BJ (cell line): Measurements from ENCODE around the gene BSND. TPM values are rescaled to one million over a fixed set of nuclear protein-coding genes. Genes with fewer than 3 reads are reported as not detected.

ENCODE experiments used
- CTCF ChIA-PET: fragments of 350-600 bp; formaldehyde crosslinking; extraction: SDS; loops from one replicate; lab custom pipeline; 2021; ENCODE audit warnings: antibody characterized with exemption, inconsistent platforms; lab: Yijun Ruan, JAX
- POLR2A ChIA-PET: fragments of 300-600 bp; sonication (Branson Sonifier 250); formaldehyde crosslinking; extraction: SDS; loops from one replicate; lab custom pipeline; 2021; ENCODE audit warnings: antibody characterized with exemption; lab: Charles Lee
- DNase-seq: peaks from one replicate; pipeline ENCODE4 v3.0.0-alpha.2; 2011; ENCODE audit warnings: low read depth
- H3K27me3 ChIP-seq: 2 replicates; pipeline ENCODE4 v1.6.0; 2011; ENCODE audit warnings: low read length; ENCODE audit not compliant: control insufficient read depth, insufficient read depth
- H3K36me3 ChIP-seq: 2 replicates; pipeline ENCODE4 v1.5.1; 2011; ENCODE audit warnings: low read length; ENCODE audit not compliant: control insufficient read depth, insufficient read depth
- H3K4me3 ChIP-seq: 2 replicates; pipeline ENCODE4 v1.5.1; 2011; ENCODE audit warnings: low read depth, mild to moderate bottlenecking, control low read depth, low read length
- CTCF ChIP-seq: IDR thresholded peaks from 2 replicates; pipeline ENCODE4 v1.5.1; 2011; ENCODE audit warnings: low read depth, mild to moderate bottlenecking, control low read depth, inconsistent platforms, low read length, moderate library complexity; ENCODE audit not compliant: insufficient read depth
- polyA plus RNA-seq: library from polyadenylated mRNA; depleted of rRNA; stranded (reverse); fragments of >200 nt; gene quantifications from 2 replicates; pipeline ENCODE4 v1.2.3, GENCODE V29; 2011

Gene BSND
- polyA plus RNA-seq, 1 experiment, result not detected

DNA sequence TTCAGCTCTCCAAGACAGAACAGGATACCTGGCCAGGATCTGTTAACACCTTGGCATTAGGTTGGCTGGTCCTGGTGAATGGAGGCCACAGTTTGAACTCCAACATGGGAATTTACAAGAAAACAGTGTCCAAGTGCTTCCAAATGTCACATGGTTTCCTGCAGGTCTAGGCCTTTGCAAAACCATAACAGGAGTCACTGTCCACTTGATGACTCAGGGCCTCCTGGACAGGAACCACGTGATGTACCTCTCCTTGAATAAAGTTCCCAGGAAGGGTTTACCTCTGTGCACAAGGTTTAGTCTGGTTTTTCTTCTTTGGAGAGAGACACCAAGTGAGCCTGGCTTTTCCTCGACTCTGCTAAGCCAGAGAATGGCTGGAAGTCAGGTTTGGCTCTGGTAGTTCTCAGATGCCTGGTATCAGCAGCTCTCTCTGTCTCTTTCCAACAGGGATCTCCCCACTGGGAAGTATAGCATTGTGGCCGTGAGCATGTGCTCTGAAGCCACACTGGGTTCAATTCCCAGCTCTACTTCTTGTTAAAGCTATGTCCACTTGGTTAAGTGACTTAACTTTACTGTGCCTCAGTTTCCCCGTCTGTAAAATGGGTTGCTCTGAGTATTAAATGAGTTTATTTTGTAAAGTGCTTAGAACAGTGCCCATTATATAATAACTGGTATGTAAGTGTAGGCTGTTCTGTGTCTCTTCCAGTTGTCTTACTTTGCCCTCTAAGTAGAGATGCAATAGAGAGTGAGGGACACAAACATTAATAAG, 45.6 kb upstream of the BSND start:
- Histone ChIP-seq H3K27me3 (no peaks in the 10 kb centered on the region), H3K4me3 (no peak overlapping the region), H3K36me3 (no peaks in the 10 kb centered on the region)
- POLR2A ChIA-PET, result no interaction called here
- CTCF ChIA-PET, result interaction anchor here (1.2 to 11.1 kb wide), 4 partner anchors 13 to 64 kb away, joined by 3 to 228 read pairs (median 6); no protein-coding TSS in a partner anchor
- no peak for TF ChIP-seq CTCF
- no peak for DNase-seq

GRCh38 chr1:54953846-54954245, 44.9 kb upstream of the BSND start:
- ChIA-PET POLR2A (no interaction called here), CTCF (interaction anchor here (1.2 to 11.1 kb wide), 4 partner anchors 12 to 64 kb away, joined by 3 to 228 read pairs (median 6); no protein-coding TSS in a partner anchor)
- H3K4me3 ChIP-seq, result no peak overlapping the region
- no peaks in the 10 kb centered on the region for H3K36me3 ChIP-seq
- H3K27me3 ChIP-seq, result no peaks in the 10 kb centered on the region
- no peak for DNase-seq
- TF ChIP-seq CTCF, result no peak

- ChIA-PET POLR2A (no interaction called here), CTCF (interaction anchor here (1.0 kb wide), 1 partner anchor 9 kb away, joined by 3 read pairs; no protein-coding TSS in a partner anchor)
- Histone ChIP-seq H3K27me3 (no peaks in the 10 kb centered on the region), H3K36me3 (no peaks in the 10 kb centered on the region), H3K4me3 (no peak overlapping the region)
- no peak for DNase-seq
- TF ChIP-seq CTCF, result no peak
Measured at GRCh38 chr1:54955359-54955758, 43.4 kb upstream of the BSND start.

- Histone ChIP-seq H3K36me3 (no peaks in the 10 kb centered on the region), H3K4me3 (no peak overlapping the region), H3K27me3 (no peaks in the 10 kb centered on the region)
- no peak for DNase-seq
- ChIA-PET CTCF (interaction anchor here (0.6 to 1.9 kb wide), 4 partner anchors 9 to 40 kb away, joined by 3 to 13 read pairs (median 6); no protein-coding TSS in a partner anchor), POLR2A (no interaction called here)
- TF ChIP-seq CTCF, result no peak
Measured at GRCh38 chr1:54956726-54957125, 42.0 kb upstream of the BSND start.

DNA sequence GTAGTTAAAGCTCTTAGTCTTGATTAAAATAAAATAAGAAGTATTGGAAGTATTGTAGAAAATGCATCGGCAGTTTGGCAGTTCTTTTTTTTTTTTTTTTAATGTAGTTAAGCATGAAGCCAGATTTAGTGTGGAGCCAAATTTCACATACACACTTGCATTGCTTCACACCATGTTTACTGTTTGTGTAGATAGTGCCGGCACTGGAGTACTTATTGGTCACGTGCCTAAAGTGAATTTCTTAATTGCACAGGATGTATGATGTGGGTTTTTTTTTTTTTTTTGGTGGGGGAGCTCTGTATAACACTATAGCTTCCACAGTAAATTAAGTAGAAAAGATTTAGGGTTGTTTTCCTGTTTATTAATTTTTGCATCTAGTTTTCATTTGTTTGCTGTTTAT, 39.5 kb upstream of the BSND start:
- Histone ChIP-seq H3K36me3 (no peaks in the 10 kb centered on the region), H3K27me3 (no peaks in the 10 kb centered on the region), H3K4me3 (no peak overlapping the region)
- no peak for TF ChIP-seq CTCF
- POLR2A ChIA-PET, result interaction anchor here (0.6 kb wide), 1 partner anchor 30 kb away, joined by 3 read pairs; no protein-coding TSS in a partner anchor
- no peak for DNase-seq
- CTCF ChIA-PET, result interaction anchor here (1.0 to 5.7 kb wide), 4 partner anchors 9 to 63 kb away, joined by 4 to 30 read pairs (median 12); no protein-coding TSS in a partner anchor
